ENCODE results near the gene PNLIP.

Gene PNLIP

GRCh38 chr10:116612107-116612769 is 66.5 kb downstream of the PNLIP start:
- Histone ChIP-seq H3K4me1 (ENCODE audit: control insufficient read depth, insufficient read depth, low read length) (no peaks in the 10 kb centered on the region), H3K9me3 (ENCODE audit: control insufficient read depth, low read length) (no peaks in the 10 kb centered on the region), H3K36me3 (ENCODE audit: control insufficient read depth, insufficient read depth, low read length) (no peaks in the 10 kb centered on the region), H3K4me3 (ENCODE audit: insufficient read depth, low read depth, low read length) (no peak overlapping the region), H3K27me3 (ENCODE audit: control insufficient read depth, insufficient read depth, low read length, poor library complexity, severe bottlenecking) (peaks cover 11% of the 10 kb centered on the region), H3K27ac (ENCODE audit: insufficient read depth, low read depth, low read length, poor library complexity, severe bottlenecking) (no peak overlapping the region)
- WGBS, 2 experiments, result 87 to 94% methylated on average over 6 to 8 of the region's 8 CpGs

- WGBS, 2 experiments, result 95 to 97% methylated on average over 2 of the region's 2 CpGs
- Histone ChIP-seq H3K27me3 (ENCODE audit: control insufficient read depth, insufficient read depth, low read length, poor library complexity, severe bottlenecking) (peaks cover 10% of the 10 kb centered on the region), H3K4me1 (ENCODE audit: control insufficient read depth, insufficient read depth, low read length) (no peaks in the 10 kb centered on the region), H3K27ac (ENCODE audit: insufficient read depth, low read depth, low read length, poor library complexity, severe bottlenecking) (no peak overlapping the region), H3K4me3 (ENCODE audit: insufficient read depth, low read depth, low read length) (no peak overlapping the region), H3K36me3 (ENCODE audit: control insufficient read depth, insufficient read depth, low read length) (no peaks in the 10 kb centered on the region), H3K9me3 (ENCODE audit: control insufficient read depth, low read length) (no peaks in the 10 kb centered on the region)
Measured at GRCh38 chr10:116613471-116613870, 67.7 kb downstream of the PNLIP start.

GRCh38 chr10:116614796-116615195 is 69.1 kb downstream of the PNLIP start:
- Histone ChIP-seq H3K4me3 (ENCODE audit: insufficient read depth, low read depth, low read length) (no peak overlapping the region), H3K4me1 (ENCODE audit: control insufficient read depth, insufficient read depth, low read length) (no peaks in the 10 kb centered on the region), H3K27me3 (ENCODE audit: control insufficient read depth, insufficient read depth, low read length, poor library complexity, severe bottlenecking) (no peaks in the 10 kb centered on the region), H3K36me3 (ENCODE audit: control insufficient read depth, insufficient read depth, low read length) (no peaks in the 10 kb centered on the region), H3K9me3 (ENCODE audit: control insufficient read depth, low read length) (no peaks in the 10 kb centered on the region), H3K27ac (ENCODE audit: insufficient read depth, low read depth, low read length, poor library complexity, severe bottlenecking) (no peak overlapping the region)
- WGBS, 2 experiments, result 20 to 31% methylated on average over 2 of the region's 2 CpGs

GRCh38 chr10:116615199-116615776 is 69.6 kb downstream of the PNLIP start:
- H3K4me3 ChIP-seq (ENCODE audit: insufficient read depth, low read depth, low read length), result no peak overlapping the region
- no peaks in the 10 kb centered on the region for H3K9me3 ChIP-seq (ENCODE audit: control insufficient read depth, low read length)
- no peak overlapping the region for H3K27ac ChIP-seq (ENCODE audit: insufficient read depth, low read depth, low read length, poor library complexity, severe bottlenecking)
- H3K4me1 ChIP-seq (ENCODE audit: control insufficient read depth, insufficient read depth, low read length), result no peaks in the 10 kb centered on the region
- H3K36me3 ChIP-seq (ENCODE audit: control insufficient read depth, insufficient read depth, low read length), result no peaks in the 10 kb centered on the region
- H3K27me3 ChIP-seq (ENCODE audit: control insufficient read depth, insufficient read depth, low read length, poor library complexity, severe bottlenecking), result no peaks in the 10 kb centered on the region
- 88 to 90% methylated on average over 3 of the region's 3 CpGs for WGBS, 2 experiments
